A549 (cell line): Measurements from ENCODE around the gene GOLPH3. TPM values are rescaled to one million over a fixed set of nuclear protein-coding genes. Genes with fewer than 3 reads are reported as not detected.

Experiments
- ATAC-seq, 2 experiments: fragments of 200-7000 bp in 1 of 2; fragments of >200 bp in 1 of 2; cut with Nextera tagmentation in 1 of 2; cut with Tn5 transposase in 1 of 2; 3 replicates each; pipeline versions ENCODE4 v1.8.0 to v1.9.1; 2018 to 2020; ENCODE audit warnings: mild to moderate bottlenecking in 1 of 2, moderate library complexity in 1 of 2
- CTCF ChIA-PET: fragments of 300-600 bp; sonication (Branson Sonifier 250); formaldehyde crosslinking; extraction: SDS; loops from one replicate; lab custom pipeline; 2021; ENCODE audit warnings: antibody characterized with exemption, inconsistent platforms; lab: Yijun Ruan, JAX
- POLR2A ChIA-PET: fragments of 350-600 bp; formaldehyde crosslinking; extraction: SDS; loops from one replicate; lab custom pipeline; 2021; ENCODE audit warnings: antibody characterized with exemption, inconsistent platforms; lab: Yijun Ruan, JAX
- DNase-seq, 2 experiments: peaks; one replicate each; pipeline versions ENCODE4 v3.0.0 to v3.0.0-alpha.2; 2011 to 2016; ENCODE audit warnings: low read depth in 1 of 2, low spot score in 1 of 2
- FAIRE-seq: peaks from 2 replicates; lab custom pipeline; 2011; peaks lifted over from hg19 to GRCh38; lab: Jason Lieb, UNC
- H3K27ac ChIP-seq, 2 experiments: fragments of >200 bp; sonication (Bioruptor Twin); formaldehyde crosslinking; 3 replicates each; pipeline ENCODE4 v1.5.1; 2016 to 2017
- H3K4me1 ChIP-seq: fragments of >200 bp; sonication (Bioruptor Twin); formaldehyde crosslinking; 3 replicates; pipeline ENCODE4 v1.6.1; 2016
- H3K4me2 ChIP-seq: fragments of >200 bp; sonication (Bioruptor Twin); formaldehyde crosslinking; 3 replicates; pipeline ENCODE4 v1.6.1; 2016
- H3K4me3 ChIP-seq: fragments of >200 bp; sonication (Bioruptor Twin); formaldehyde crosslinking; 3 replicates; pipeline ENCODE4 v1.5.1; 2016
- H3K9me3 ChIP-seq: fragments of >200 bp; sonication (Bioruptor Twin); formaldehyde crosslinking; 3 replicates; pipeline ENCODE4 v1.6.1; 2016
- ATOH8 ChIP-seq: fragments of 250-450 bp; sonication (Bioruptor Pico); IDR thresholded peaks from 2 replicates; pipeline ENCODE4 v1.5.0; 2020; ENCODE audit warnings: low read depth, mild to moderate bottlenecking, moderate library complexity
- BCL3 ChIP-seq: fragments of >200 bp; sonication (Bioruptor Twin); formaldehyde crosslinking; IDR thresholded peaks from 3 replicates; pipeline ENCODE4 v1.6.1; 2016
- CBX2 ChIP-seq: fragments of 200-600 bp; sonication (generic); IDR thresholded peaks from 2 replicates; pipeline ENCODE4 v1.6.1; 2016; ENCODE audit warnings: low read depth, mild to moderate bottlenecking, borderline replicate concordance
- CEBPB ChIP-seq, 2 experiments: fragments of >200 bp in 1 of 2; sonication (Bioruptor Twin) in 1 of 2; formaldehyde crosslinking in 1 of 2; IDR thresholded peaks; 2 replicates each; pipeline ENCODE4 v1.6.1; 2012 to 2016
- E2F6 ChIP-seq: IDR thresholded peaks from 2 replicates; pipeline ENCODE4 v1.6.1; 2012; ENCODE audit warnings: low read depth, borderline replicate concordance
- EHF ChIP-seq: fragments of 250-450 bp; sonication (Bioruptor Pico); IDR thresholded peaks from 2 replicates; pipeline ENCODE4 v1.5.0; 2020; ENCODE audit warnings: mild to moderate bottlenecking
- GATA3 ChIP-seq: IDR thresholded peaks from 2 replicates; pipeline ENCODE4 v1.6.1; 2012; ENCODE audit warnings: borderline replicate concordance
- HMGXB4 ChIP-seq: fragments of 250-450 bp; sonication (Bioruptor Pico); IDR thresholded peaks from 2 replicates; pipeline ENCODE4 v1.5.0; 2021; ENCODE audit warnings: mild to moderate bottlenecking, moderate library complexity, borderline replicate concordance
- HOXA7 ChIP-seq: fragments of 250-450 bp; sonication (Bioruptor Pico); IDR thresholded peaks from 2 replicates; pipeline ENCODE4 v1.5.0; 2020; ENCODE audit warnings: mild to moderate bottlenecking, moderate library complexity
- HOXB13 ChIP-seq: fragments of 250-450 bp; sonication (Bioruptor Pico); IDR thresholded peaks from 2 replicates; pipeline ENCODE4 v1.5.0; 2020; ENCODE audit warnings: low read depth, mild to moderate bottlenecking, moderate library complexity
- NFE2L2 ChIP-seq: fragments of 150-350 bp; conservative IDR thresholded peaks from 2 replicates; pipeline ENCODE4 v1.6.1; 2014; ENCODE audit warnings: low read length
- NPAS2 ChIP-seq: fragments of 250-450 bp; sonication (Bioruptor Pico); IDR thresholded peaks from 2 replicates; pipeline ENCODE4 v1.8.0; 2022; ENCODE audit warnings: mild to moderate bottlenecking, moderate library complexity, borderline replicate concordance
- PHF8 ChIP-seq: fragments of 200-600 bp; sonication (generic); IDR thresholded peaks from 2 replicates; pipeline ENCODE4 v1.6.1; 2016; ENCODE audit warnings: low read depth, mild to moderate bottlenecking, antibody characterized with exemption, moderate library complexity, borderline replicate concordance
- RAD21 ChIP-seq, 2 experiments: fragments of >200 bp in 1 of 2; sonication (Bioruptor Twin) in 1 of 2; formaldehyde crosslinking in 1 of 2; IDR thresholded peaks in 1 of 2; conservative IDR thresholded peaks in 1 of 2; 2 replicates in 1 of 2; 3 replicates in 1 of 2; pipeline ENCODE4 v1.6.1; 2012 to 2018; ENCODE audit warnings: inconsistent platforms in 1 of 2
- RCOR1 ChIP-seq: fragments of 150-350 bp; IDR thresholded peaks from 2 replicates; pipeline ENCODE4 v1.6.1; 2014; ENCODE audit warnings: antibody characterized with exemption, low read length, low read depth
- SREBF2 ChIP-seq: fragments of 450-650 bp; IDR thresholded peaks from 2 replicates; pipeline ENCODE4 v1.6.1; 2014; ENCODE audit warnings: mild to moderate bottlenecking, moderate library complexity
- TP53 ChIP-seq: fragments of 250-450 bp; sonication (Bioruptor Pico); IDR thresholded peaks from 2 replicates; pipeline ENCODE4 v1.5.0; 2021; ENCODE audit warnings: mild to moderate bottlenecking, moderate library complexity
- ZC3H11A ChIP-seq: fragments of 450-650 bp; IDR thresholded peaks from 2 replicates; pipeline ENCODE4 v1.6.1; 2014; ENCODE audit warnings: antibody characterized with exemption, mild to moderate bottlenecking
- ZNF302 ChIP-seq: fragments of 250-450 bp; sonication (Bioruptor Pico); IDR thresholded peaks from 2 replicates; pipeline ENCODE4 v1.9.0; 2021; ENCODE audit warnings: inconsistent platforms, mild to moderate bottlenecking, moderate library complexity
- WGBS: methylation state at CpG from one replicate; pipeline ENCODE4 v1.1.6; 2017; ENCODE audit errors: missing lambda C conversion rate; 5-methylcytosine and 5-hydroxymethylcytosine counted together
- polyA plus RNA-seq, 4 experiments: library from polyadenylated mRNA; depleted of rRNA in 3 of 4; stranded (reverse); fragments of >200 nt; fragmentation: RNase III in 1 of 4; extraction: RNeasy Plus Mini Kit Qiagen cat#74134 plus additional on column Dnase treatment in 1 of 4; gene quantifications; 2 replicates in 3 of 4; 3 replicates in 1 of 4; pipeline ENCODE4 v1.2.3, GENCODE V29; 2011 to 2017

Gene GOLPH3
- polyA plus RNA-seq, 2 of the 4 experiments (the other 2 are of a cell fraction): 57.8 to 78.7 TPM

DNA sequence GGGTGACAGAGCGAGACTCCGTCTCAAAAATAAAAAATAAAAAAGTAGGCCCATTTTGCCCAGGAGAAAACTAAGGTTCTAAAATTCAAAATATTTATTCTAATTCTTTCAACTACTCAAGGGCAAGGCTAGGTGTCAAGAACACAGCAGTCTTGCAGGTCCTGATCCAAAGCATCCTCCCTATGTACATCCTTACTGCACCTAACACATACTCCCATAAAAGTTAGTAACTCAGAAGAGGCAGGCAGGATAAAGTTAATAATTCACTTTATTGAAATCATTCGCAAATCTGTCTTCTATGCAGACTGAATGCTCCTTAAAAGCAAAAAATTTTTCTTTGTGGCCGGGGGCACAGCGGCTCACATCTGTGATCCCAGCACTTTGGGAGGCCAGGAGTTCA is 11.1 kb downstream of the GOLPH3 start:
- Histone ChIP-seq H3K4me3 (no peak overlapping the region), H3K4me2 (no peak overlapping the region), H3K4me1 (peaks cover 42% of the 10 kb centered on the region), H3K27ac (no peak overlapping the region), H3K9me3 (no peaks in the 10 kb centered on the region)
- no peak for TF ChIP-seq HOXB13
- TF ChIP-seq TP53 (CRISPR knock-in tag): no peak
- no peak for TF ChIP-seq CBX2
- no peak for TF ChIP-seq E2F6
- no peak for TF ChIP-seq HMGXB4 (CRISPR knock-in tag)
- no peak for TF ChIP-seq RCOR1
- no peak for TF ChIP-seq CEBPB (IDR thresholded peaks at IDR 0.05)
- TF ChIP-seq PHF8: no peak
- ChIA-PET CTCF (interaction anchor here (1.8 kb wide), 1 partner anchor 166 kb away, joined by 6 read pairs; no protein-coding TSS in a partner anchor), POLR2A (interaction anchor here (1.4 kb wide), 1 partner anchor 11 kb away, joined by 6 read pairs; the partner anchor contains the start of gene GOLPH3)
- ATAC-seq (no peak), DNase-seq (no peak), FAIRE-seq (no peak)
- WGBS: 96% methylated on average over 5 of the region's 5 CpGs

DNA sequence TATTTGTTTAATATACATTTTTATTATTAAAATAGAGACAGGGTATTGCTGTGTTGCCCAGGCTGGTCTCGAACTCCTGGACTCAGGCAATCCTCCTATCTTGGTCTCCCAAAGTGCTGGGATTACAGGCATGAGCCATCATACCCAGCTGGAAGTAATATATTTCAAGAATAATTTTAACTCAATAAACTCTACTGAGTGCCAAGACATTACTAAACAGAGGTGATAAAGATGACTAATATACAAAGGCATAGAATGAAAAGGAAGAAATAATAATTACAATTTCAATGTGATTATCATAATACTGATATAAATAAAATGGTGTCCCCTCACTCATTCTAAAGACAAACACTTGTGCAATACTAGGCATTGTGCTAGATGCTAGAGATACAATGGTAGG is 13.9 kb downstream of the GOLPH3 start:
- FAIRE-seq: no peak
- Histone ChIP-seq H3K27ac (no peak overlapping the region), H3K4me1 (peaks cover 30% of the 10 kb centered on the region), H3K4me2 (no peak overlapping the region), H3K9me3 (no peaks in the 10 kb centered on the region), H3K4me3 (no peak overlapping the region)
- WGBS: 91% methylated on average over 1 of the region's 1 CpG
- ChIA-PET CTCF (interaction anchor here (0.6 kb wide), 1 partner anchor 405 kb away, joined by 3 read pairs; no protein-coding TSS in a partner anchor), POLR2A (no interaction called here)
- no peak for ATAC-seq
- DNase-seq: no peak
- no peak for TF ChIP-seq ATOH8 (CRISPR knock-in tag)
- no peak for TF ChIP-seq ZNF302
- TF ChIP-seq RAD21 (conservative IDR thresholded peaks at IDR 0.05 in 1 of 2, IDR thresholded peaks at IDR 0.05 in 1 of 2): no peak
- no peak for TF ChIP-seq GATA3
- TF ChIP-seq E2F6: no peak
- TF ChIP-seq HOXA7: no peak
- TF ChIP-seq BCL3: no peak
- TF ChIP-seq EHF (CRISPR knock-in tag): no peak
- no peak for TF ChIP-seq SREBF2
- TF ChIP-seq NPAS2 (CRISPR knock-in tag): no peak
- TF ChIP-seq CEBPB (IDR thresholded peaks at IDR 0.05): no peak
- no peak for TF ChIP-seq HOXB13
- TF ChIP-seq NFE2L2: no peak
- TF ChIP-seq ZC3H11A: no peak
